Thyroid gland (tissue), 4 donors: ENCODE measurements around the gene ARMC7. TPM values are rescaled to one million over a fixed set of nuclear protein-coding genes. Genes with fewer than 3 reads are reported as not detected.
"Not testable (repeated sequence)": the region's sequence is repeated elsewhere in the genome, so short reads cannot be mapped to it uniquely, and the experiment has no call there.

Experiments used
- DNase-seq, 2 donors: peaks; one replicate each; pipeline ENCODE4 v3.0.0-alpha.2; 2019
- H3K27ac ChIP-seq, 3 donors: fragments of 200-600 bp; sonication (generic); 1 replicate in 2 of 3; 2 replicates in 1 of 3; pipeline ENCODE4 v1.5.1; 2016 to 2019; ENCODE audit warnings: mild to moderate bottlenecking in 1 of 3, moderate library complexity in 1 of 3
- H3K27me3 ChIP-seq: fragments of 200-600 bp; sonication (generic); one replicate; pipeline ENCODE4 v1.5.1; 2019
- H3K36me3 ChIP-seq, 2 donors: fragments of 200-600 bp; sonication (generic); one replicate each; pipeline ENCODE4 v1.5.1; 2016 to 2019
- H3K4me1 ChIP-seq, 2 donors: fragments of 200-600 bp; sonication (generic); one replicate each; pipeline ENCODE4 v1.5.1; 2017 to 2019
- H3K4me3 ChIP-seq, 3 donors: fragments of 200-600 bp; sonication (generic); replicated peaks in 1 of 3; 1 replicate in 2 of 3; 2 replicates in 1 of 3; pipeline ENCODE4 v1.5.1; 2016; ENCODE audit warnings: mild to moderate bottlenecking in 1 of 3
- H3K9me3 ChIP-seq: fragments of 200-600 bp; sonication (generic); one replicate; pipeline ENCODE4 v1.5.1; 2017
- POLR2A ChIP-seq, 2 donors: fragments of 450-650 bp; IDR thresholded peaks; one replicate each; pipeline ENCODE4 v1.6.1; 2017; ENCODE audit warnings: antibody characterized with exemption in 2 of 2, mild to moderate bottlenecking in 2 of 2, moderate library complexity in 1 of 2
- WGBS, 2 donors: methylation state at CpG; one replicate each; pipeline ENCODE4 v1.1.5; 2017; 5-methylcytosine and 5-hydroxymethylcytosine counted together
- intact Hi-C: fragments of 100-400 bp; cut with DNase I; formaldehyde crosslinking; loops from one replicate; pipeline ENCODE4 v1.15.1; 2023
- total RNA-seq, 4 donors: library from RNA; depleted of rRNA; stranded (reverse); fragments of >200 nt; gene quantifications; one replicate each; pipeline ENCODE4 v1.2.3, GENCODE V29; 2016
- TF ChIP-seq, protein P1 (sequence below), 6 experiments: fragments of 200-600 bp in 3 of 6; fragments of 450-650 bp in 3 of 6; sonication (generic) in 3 of 6; IDR thresholded peaks; one replicate each; pipeline ENCODE4 v1.5.1; 2016 to 2019; ENCODE audit warnings: antibody characterized with exemption in 6 of 6, mild to moderate bottlenecking in 2 of 6, inconsistent platforms in 1 of 6, moderate library complexity in 1 of 6

The ARMC7 gene
- total RNA-seq, 4 donors from 2014 or later = 8.7 to 13.1 (median 10.5) TPM

DNA sequence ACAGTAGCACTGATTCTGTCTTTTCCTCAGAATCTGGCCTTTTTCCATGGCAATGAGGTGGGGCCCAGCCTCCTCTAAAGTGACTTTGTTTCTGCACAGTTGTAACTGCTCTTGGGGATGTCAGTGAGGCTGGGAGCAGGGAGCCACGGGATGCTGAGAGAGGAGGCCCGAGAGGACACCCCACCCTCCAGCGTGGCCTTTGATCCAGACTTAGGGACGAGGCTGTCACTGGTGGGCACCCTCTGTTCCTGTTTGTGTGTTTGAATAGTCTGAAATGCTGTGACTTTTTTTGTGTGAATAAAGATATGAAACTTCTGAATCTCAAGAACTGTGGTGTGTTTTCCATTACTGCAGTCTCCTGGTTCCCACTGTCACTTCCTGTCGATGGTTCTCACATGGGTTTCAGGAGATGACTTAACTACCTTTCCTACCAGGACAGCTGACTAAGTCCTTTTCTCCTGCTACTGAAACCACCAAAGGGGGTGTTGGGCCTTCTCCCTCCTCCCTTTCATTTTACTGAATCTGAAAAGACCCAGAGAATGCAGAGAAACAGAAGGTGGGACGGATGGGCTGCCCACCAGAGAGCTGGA lies 44.1 kb upstream of the ARMC7 start:
- 78 to 81% methylated on average over 6 of the region's 6 CpGs for WGBS, 2 donors
- no peak for DNase-seq
- peaks cover 8 to 16% of the 10 kb centered on the region in 2 donors for H3K4me1 ChIP-seq
- peaks cover 19 to 31% of the 10 kb centered on the region in 2 donors for H3K36me3 ChIP-seq
- H3K27ac ChIP-seq = peak overlapping the region in 1 of 3 donors; percentile 12
- H3K9me3 ChIP-seq = no peaks in the 10 kb centered on the region
- no peaks in the 10 kb centered on the region for H3K27me3 ChIP-seq
- TF ChIP-seq, protein P1, sequence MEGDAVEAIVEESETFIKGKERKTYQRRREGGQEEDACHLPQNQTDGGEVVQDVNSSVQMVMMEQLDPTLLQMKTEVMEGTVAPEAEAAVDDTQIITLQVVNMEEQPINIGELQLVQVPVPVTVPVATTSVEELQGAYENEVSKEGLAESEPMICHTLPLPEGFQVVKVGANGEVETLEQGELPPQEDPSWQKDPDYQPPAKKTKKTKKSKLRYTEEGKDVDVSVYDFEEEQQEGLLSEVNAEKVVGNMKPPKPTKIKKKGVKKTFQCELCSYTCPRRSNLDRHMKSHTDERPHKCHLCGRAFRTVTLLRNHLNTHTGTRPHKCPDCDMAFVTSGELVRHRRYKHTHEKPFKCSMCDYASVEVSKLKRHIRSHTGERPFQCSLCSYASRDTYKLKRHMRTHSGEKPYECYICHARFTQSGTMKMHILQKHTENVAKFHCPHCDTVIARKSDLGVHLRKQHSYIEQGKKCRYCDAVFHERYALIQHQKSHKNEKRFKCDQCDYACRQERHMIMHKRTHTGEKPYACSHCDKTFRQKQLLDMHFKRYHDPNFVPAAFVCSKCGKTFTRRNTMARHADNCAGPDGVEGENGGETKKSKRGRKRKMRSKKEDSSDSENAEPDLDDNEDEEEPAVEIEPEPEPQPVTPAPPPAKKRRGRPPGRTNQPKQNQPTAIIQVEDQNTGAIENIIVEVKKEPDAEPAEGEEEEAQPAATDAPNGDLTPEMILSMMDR (IDR thresholded peaks at IDR 0.05) = no peak
- no peak for TF ChIP-seq POLR2A (IDR thresholded peaks at IDR 0.05)
- no peak overlapping the region for H3K4me3 ChIP-seq
- intact Hi-C loops = no loop called here

DNA sequence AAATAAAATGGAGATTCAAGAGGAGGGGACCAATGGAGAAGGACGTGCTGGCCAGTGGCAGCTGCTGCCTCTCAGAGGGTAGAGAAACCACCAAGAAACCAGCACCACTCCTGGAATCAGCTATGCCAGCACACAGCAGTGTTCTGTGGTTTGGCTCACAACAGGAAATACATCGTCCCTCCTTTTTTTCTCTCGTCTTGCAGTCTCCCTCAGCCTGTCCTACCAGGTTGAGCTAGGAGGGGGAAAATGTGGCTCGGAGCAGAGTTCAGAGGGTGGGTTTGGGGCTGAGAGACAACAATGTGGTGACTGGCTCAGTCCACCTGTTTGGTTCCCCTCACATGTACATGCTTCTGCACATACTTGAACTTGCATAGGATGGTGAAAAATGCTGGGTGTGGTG lies 41.9 kb upstream of the ARMC7 start:
- no peak overlapping the region for H3K27ac ChIP-seq
- H3K36me3 ChIP-seq = peaks cover 17 to 22% of the 10 kb centered on the region in 2 donors
- H3K27me3 ChIP-seq = no peaks in the 10 kb centered on the region
- 70 to 86% methylated on average over 4 of the region's 4 CpGs for WGBS, 2 donors
- intact Hi-C loops = no loop called here
- DNase-seq = no peak
- H3K9me3 ChIP-seq = no peaks in the 10 kb centered on the region
- peaks cover 0 to 5% of the 10 kb centered on the region in 2 donors for H3K4me1 ChIP-seq
- no peak overlapping the region for H3K4me3 ChIP-seq
- TF ChIP-seq, protein P1 (IDR thresholded peaks at IDR 0.05) = no peak
- TF ChIP-seq POLR2A (IDR thresholded peaks at IDR 0.05) = no peak

DNA sequence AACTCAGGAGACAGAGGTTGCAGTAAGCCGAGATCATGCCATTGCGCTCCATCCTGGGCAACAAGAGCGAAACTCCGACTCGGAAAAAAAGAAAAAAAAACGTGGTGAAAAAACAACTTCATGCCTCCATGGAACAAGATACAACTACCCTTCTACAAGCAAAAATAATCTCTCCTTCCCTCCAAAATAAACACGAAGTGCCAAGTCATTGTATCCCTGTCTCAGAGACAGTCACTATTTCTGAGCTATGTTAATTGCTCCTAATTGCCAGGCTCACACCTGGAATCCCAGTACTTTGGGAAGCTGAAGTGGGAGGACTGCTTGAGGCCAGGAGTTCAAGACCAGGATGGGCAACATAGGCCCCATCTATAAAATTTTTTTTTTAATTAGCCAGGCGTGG lies 41.0 kb upstream of the ARMC7 start:
- no peak for TF ChIP-seq POLR2A (IDR thresholded peaks at IDR 0.05)
- Histone ChIP-seq H3K9me3 (no peaks in the 10 kb centered on the region), H3K36me3 (peaks cover 8 to 13% of the 10 kb centered on the region in 2 donors), H3K4me1 (peaks cover 0 to 5% of the 10 kb centered on the region in 2 donors), H3K27ac (no peak overlapping the region), H3K4me3 (no peak overlapping the region), H3K27me3 (no peaks in the 10 kb centered on the region)
- intact Hi-C loops = no loop called here
- WGBS, 2 donors = 78 to 83% methylated on average over 8 of the region's 8 CpGs
- no peak for DNase-seq

DNA sequence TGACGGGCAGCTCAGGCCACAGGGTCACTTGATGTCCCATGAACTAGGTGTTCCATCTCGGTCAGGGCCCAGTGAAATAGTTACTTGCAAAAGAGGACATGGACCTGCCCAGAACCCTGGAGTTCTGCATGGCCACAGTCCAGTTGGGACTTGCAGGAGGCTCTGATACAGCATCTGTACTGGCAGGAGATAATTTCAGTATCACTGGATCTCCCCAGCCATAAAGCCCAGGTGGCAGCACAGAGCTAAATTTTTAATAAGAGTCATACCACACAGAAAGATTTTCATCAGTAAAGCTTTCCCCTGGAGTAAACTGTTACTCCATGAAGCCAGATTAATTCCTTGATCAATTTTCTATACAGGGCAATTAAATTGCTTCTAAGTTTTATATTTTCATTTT lies 40.0 kb upstream of the ARMC7 start:
- intact Hi-C loops = no loop called here
- Histone ChIP-seq H3K4me1 (peaks cover 0 to 5% of the 10 kb centered on the region in 2 donors), H3K27me3 (no peaks in the 10 kb centered on the region), H3K9me3 (no peaks in the 10 kb centered on the region), H3K4me3 (no peak overlapping the region), H3K27ac (no peak overlapping the region), H3K36me3 (peaks cover 0 to 4% of the 10 kb centered on the region in 2 donors)
- TF ChIP-seq, protein P1 (IDR thresholded peaks at IDR 0.05) = peak in 3 of 6 experiments; percentile 29 to 41 (median 30)
- TF ChIP-seq POLR2A (IDR thresholded peaks at IDR 0.05) = no peak
- 69 to 91% methylated on average over 2 of the region's 2 CpGs for WGBS, 2 donors
- peak in 1 of 2 donors; percentile 36 for DNase-seq

DNA sequence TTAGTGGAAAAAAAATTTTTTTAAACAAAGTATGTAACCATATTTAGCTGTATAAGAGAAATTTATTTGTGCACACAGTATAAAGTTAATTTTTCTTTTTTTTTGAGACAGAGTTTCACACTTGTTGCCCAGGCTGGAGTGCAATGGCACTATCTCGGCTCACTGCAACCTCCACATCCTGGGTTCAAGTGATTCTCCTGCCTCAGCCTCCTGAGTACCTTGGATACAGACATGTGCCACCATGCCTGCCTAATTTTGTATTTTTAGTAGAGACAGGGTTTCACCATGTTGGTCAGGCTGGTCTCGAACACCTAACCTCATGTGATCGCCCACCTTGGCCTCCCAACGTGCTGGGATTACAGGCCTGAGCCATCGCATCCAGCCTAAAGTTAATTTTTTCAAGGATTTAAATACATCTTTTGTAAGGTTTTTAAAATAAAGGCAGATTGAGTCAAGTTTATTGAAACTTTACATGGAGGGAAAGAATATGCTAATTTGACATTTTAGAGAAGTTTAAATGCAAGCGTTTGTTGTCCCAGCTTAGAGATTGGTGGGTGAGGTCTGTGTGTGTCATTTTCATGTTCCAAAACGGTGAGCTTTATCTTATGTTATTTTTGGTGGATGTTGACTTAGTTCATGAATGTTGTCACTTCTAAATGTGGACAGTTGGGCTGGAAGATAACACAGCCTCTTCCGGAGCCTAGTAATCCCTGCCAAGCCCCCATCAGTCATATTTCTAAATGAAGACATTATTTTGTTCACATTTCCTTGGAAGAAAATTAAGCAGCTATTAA lies 38.1 kb upstream of the ARMC7 start:
- intact Hi-C loops, H3K4me3 ChIP-seq, DNase-seq, H3K4me1 ChIP-seq, H3K9me3 ChIP-seq, H3K36me3 ChIP-seq, H3K27me3 ChIP-seq, H3K27ac ChIP-seq: not testable (repeated sequence)
- 89 to 90% methylated on average over 8 of the region's 8 CpGs for WGBS, 2 donors

DNA sequence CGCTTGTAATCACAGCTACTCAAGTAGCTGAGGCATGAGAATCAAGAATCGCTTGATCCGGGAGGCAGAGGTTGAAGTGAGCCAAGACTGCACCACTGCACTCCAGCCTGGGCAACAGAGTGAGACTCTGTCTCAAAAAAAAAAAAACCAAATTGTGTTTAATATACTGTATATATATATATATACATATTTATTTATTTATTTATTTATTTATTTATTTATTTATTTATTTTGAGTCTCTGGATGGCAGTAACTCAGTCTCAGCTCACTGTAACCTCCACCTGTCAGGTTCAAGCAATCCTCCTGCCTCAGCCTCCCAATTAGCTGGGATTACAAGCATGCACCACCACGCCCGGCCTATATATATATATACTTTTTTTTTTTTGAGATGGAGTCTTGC lies 36.9 kb upstream of the ARMC7 start:
- DNase-seq, H3K4me3 ChIP-seq, intact Hi-C loops, H3K27ac ChIP-seq, H3K27me3 ChIP-seq, H3K9me3 ChIP-seq, H3K36me3 ChIP-seq: not testable (repeated sequence)
- H3K4me1 ChIP-seq = peaks cover 7 to 11% of the 10 kb centered on the region in 2 donors
- WGBS, 2 donors = 65 to 72% methylated on average over 5 of the region's 5 CpGs
